Neural progenitor cell (in vitro differentiated cells): ENCODE results near the gene HFE.

Experiments used
- EZH2phosphoT487 ChIP-seq: fragments of 200-600 bp; sonication (generic); IDR thresholded peaks from 2 replicates; pipeline ENCODE4 v1.6.1; 2017; ENCODE audit warnings: antibody characterized with exemption
- TF ChIP-seq, protein P1 (sequence below): fragments of 200-600 bp; sonication (generic); IDR thresholded peaks from 2 replicates; pipeline ENCODE4 v1.5.1; 2017; ENCODE audit warnings: antibody characterized with exemption, mild to moderate bottlenecking

DNA sequence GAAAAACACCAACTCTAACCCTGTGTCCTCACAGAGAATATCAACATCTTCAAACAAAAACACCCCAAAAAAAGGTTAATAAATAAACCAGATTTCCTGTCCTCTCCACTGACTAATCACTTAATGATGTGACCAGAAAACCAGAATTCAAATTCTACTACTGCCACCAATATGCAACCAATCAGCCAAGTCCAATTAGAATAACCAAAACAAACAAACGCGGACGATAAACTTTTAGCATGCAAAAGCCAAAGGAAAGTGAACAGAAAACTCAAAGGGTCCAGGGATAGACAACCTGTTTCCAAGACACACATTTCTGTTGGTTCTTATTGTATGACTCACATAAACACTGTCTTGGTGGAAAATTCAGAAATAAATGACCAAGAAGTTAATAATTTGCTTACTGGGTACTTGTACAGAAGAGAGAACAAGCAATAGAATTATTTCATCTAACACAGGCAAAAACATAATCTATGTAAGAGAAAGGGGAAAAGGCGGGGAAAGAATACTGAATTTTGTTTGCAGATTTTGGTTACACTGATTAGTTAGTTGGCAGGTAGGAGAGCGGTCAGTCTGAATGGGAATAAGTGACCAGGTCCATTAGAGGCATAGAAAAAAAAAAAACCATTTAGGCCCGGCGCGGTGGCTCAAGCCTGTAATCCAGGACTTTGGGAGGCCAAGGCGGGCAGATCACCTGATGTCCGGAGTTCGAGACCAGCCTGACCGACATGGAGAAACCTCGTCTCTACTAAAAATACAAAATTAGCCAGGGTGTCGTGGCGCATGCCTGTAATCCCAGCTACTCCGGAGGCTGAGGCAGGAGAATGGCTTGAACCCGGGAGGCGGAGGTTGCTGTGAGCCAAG is 34.1 kb downstream of the HFE start:
- TF ChIP-seq EZH2phosphoT487, result no peak
- TF ChIP-seq, protein P1, sequence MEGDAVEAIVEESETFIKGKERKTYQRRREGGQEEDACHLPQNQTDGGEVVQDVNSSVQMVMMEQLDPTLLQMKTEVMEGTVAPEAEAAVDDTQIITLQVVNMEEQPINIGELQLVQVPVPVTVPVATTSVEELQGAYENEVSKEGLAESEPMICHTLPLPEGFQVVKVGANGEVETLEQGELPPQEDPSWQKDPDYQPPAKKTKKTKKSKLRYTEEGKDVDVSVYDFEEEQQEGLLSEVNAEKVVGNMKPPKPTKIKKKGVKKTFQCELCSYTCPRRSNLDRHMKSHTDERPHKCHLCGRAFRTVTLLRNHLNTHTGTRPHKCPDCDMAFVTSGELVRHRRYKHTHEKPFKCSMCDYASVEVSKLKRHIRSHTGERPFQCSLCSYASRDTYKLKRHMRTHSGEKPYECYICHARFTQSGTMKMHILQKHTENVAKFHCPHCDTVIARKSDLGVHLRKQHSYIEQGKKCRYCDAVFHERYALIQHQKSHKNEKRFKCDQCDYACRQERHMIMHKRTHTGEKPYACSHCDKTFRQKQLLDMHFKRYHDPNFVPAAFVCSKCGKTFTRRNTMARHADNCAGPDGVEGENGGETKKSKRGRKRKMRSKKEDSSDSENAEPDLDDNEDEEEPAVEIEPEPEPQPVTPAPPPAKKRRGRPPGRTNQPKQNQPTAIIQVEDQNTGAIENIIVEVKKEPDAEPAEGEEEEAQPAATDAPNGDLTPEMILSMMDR, result no peak
